HepG2 (cell line): ENCODE data around the gene VAMP5. TPM values are rescaled to one million over a fixed set of nuclear protein-coding genes. Genes with fewer than 3 reads are reported as not detected.
A peak's percentile ranks its signal among the peaks of the same experiment; 100 is the strongest.

Experiments
- ATAC-seq: fragments of 200-7000 bp; cut with Tn5 transposase; 3 replicates; pipeline ENCODE4 v1.9.1; 2020; ENCODE audit warnings: mild to moderate bottlenecking, moderate library complexity
- BruUV-seq: library from RNA; stranded (reverse); fragments of 400-500 nt; replicated peaks from 2 replicates; lab custom pipeline; 2021; lab: Mats Ljungman, UMichigan
- CTCF ChIA-PET: fragments of 300-600 bp; formaldehyde crosslinking; extraction: SDS; loops from one replicate; lab custom pipeline; 2021; ENCODE audit warnings: low total read pairs, inconsistent platforms, low intra/inter-chr PET ratio; lab: Yijun Ruan, JAX
- POLR2A ChIA-PET: fragments of 350-600 bp; sonication (Branson Sonifier 250); formaldehyde crosslinking; loops from one replicate; lab custom pipeline; 2020; ENCODE audit warnings: antibody characterized with exemption, inconsistent platforms; lab: Yijun Ruan, JAX
- DNase-seq: peaks from one replicate; pipeline ENCODE4 v3.0.0-alpha.2; 2015; ENCODE audit warnings: low spot score
- FAIRE-seq: peaks from 3 replicates; lab custom pipeline; 2011; peaks lifted over from hg19 to GRCh38; lab: Jason Lieb, UNC
- H2AFZ ChIP-seq: one replicate; pipeline ENCODE4 v1.6.1; 2011; ENCODE audit warnings: low read length, inconsistent platforms
- H3K27ac ChIP-seq: fragments of 300-600 bp; 3 replicates; pipeline ENCODE4 v1.8.0; 2011; ENCODE audit warnings: mixed run types, mild to moderate bottlenecking, mixed read lengths, low read length, inconsistent platforms; ENCODE audit not compliant: insufficient read depth; ENCODE audit errors: extremely low read length
- H3K27me3 ChIP-seq, 2 experiments: fragments of 200-600 bp in 1 of 2; 2 replicates in 1 of 2; 3 replicates in 1 of 2; pipeline versions ENCODE4 v1.6.0 to v1.8.0; 2011; ENCODE audit warnings: low read length in 2 of 2, mild to moderate bottlenecking in 2 of 2, moderate library complexity in 2 of 2, inconsistent platforms in 1 of 2; ENCODE audit not compliant: insufficient read depth in 2 of 2, control insufficient read depth in 1 of 2
- H3K36me3 ChIP-seq, 2 experiments: fragments of 200-600 bp in 1 of 2; replicated peaks in 1 of 2; 2 replicates in 1 of 2; 3 replicates in 1 of 2; pipeline versions ENCODE4 v1.5.1 to v1.8.0; 2011; ENCODE audit warnings: low read length in 2 of 2, inconsistent platforms in 1 of 2; ENCODE audit not compliant: insufficient read depth in 2 of 2, control insufficient read depth in 1 of 2
- H3K4me1 ChIP-seq: 2 replicates; pipeline ENCODE4 v1.5.1; 2012; ENCODE audit warnings: low read length, inconsistent platforms; ENCODE audit not compliant: insufficient read depth
- H3K4me2 ChIP-seq: 2 replicates; pipeline ENCODE4 v1.6.0; 2011; ENCODE audit warnings: low read depth, low read length, inconsistent platforms
- H3K4me3 ChIP-seq, 3 experiments: fragments of 200-600 bp in 1 of 3; sonication (generic), shearing (Covaris generic) in 1 of 3; replicated peaks in 1 of 3; 2 replicates each; pipeline ENCODE4 v1.5.1; 2011 to 2016; ENCODE audit warnings: low read length in 3 of 3, inconsistent platforms in 2 of 3, low read depth in 2 of 3, mild to moderate bottlenecking in 2 of 3, control low read depth in 1 of 3, mixed read lengths in 1 of 3; ENCODE audit not compliant: insufficient read depth in 1 of 3
- H3K79me2 ChIP-seq: one replicate; pipeline ENCODE4 v1.6.1; 2011; ENCODE audit warnings: low read length, inconsistent platforms; ENCODE audit not compliant: insufficient read depth
- H3K9ac ChIP-seq: 2 replicates; pipeline ENCODE4 v1.6.0; 2011; ENCODE audit warnings: mild to moderate bottlenecking, low read depth, low read length, inconsistent platforms; ENCODE audit not compliant: insufficient read depth
- H3K9me3 ChIP-seq: 2 replicates; pipeline ENCODE4 v1.5.1; 2012; ENCODE audit warnings: mild to moderate bottlenecking, low read length
- H4K20me1 ChIP-seq: 2 replicates; pipeline ENCODE4 v1.6.0; 2011; ENCODE audit warnings: inconsistent platforms, mild to moderate bottlenecking, low read length, moderate library complexity; ENCODE audit not compliant: insufficient read depth
- AGO2 ChIP-seq: fragments of 200-400 bp; formaldehyde crosslinking; optimal IDR thresholded peaks from 2 replicates; pipeline ENCODE3; 2017; ENCODE audit warnings: mild to moderate bottlenecking, low read depth, low read length, moderate library complexity
- ARID2 ChIP-seq: sonication (generic); formaldehyde crosslinking; IDR thresholded peaks from 2 replicates; pipeline ENCODE4 v1.8.1; 2022; ENCODE audit warnings: mild to moderate bottlenecking, missing genetic modification reagents, borderline replicate concordance
- ARNTL ChIP-seq: sonication (generic); formaldehyde crosslinking; IDR thresholded peaks from 2 replicates; pipeline ENCODE4 v1.4.0; 2020; ENCODE audit warnings: mild to moderate bottlenecking, missing genetic modification reagents
- ASH2L ChIP-seq: fragments of 300-600, 200-600 bp; sonication (generic); IDR thresholded peaks from 2 replicates; pipeline ENCODE4 v1.7.0; 2017; ENCODE audit warnings: low read depth, mild to moderate bottlenecking, moderate library complexity, mixed read lengths, low read length; ENCODE audit not compliant: insufficient read length
- ELF4 ChIP-seq: sonication (generic); formaldehyde crosslinking; IDR thresholded peaks from 2 replicates; pipeline ENCODE4 v1.5.0; 2020; ENCODE audit warnings: missing genetic modification reagents, mild to moderate bottlenecking, moderate library complexity, borderline replicate concordance
- FOXK1 ChIP-seq: sonication (generic); formaldehyde crosslinking; IDR thresholded peaks from 2 replicates; pipeline ENCODE4 v1.4.0; 2020; ENCODE audit warnings: low read depth, missing genetic modification reagents, borderline replicate concordance
- GPN1 ChIP-seq: sonication (generic); formaldehyde crosslinking; IDR thresholded peaks from 2 replicates; pipeline ENCODE4 v1.5.1; 2020; ENCODE audit warnings: missing genetic modification reagents, borderline replicate concordance
- KDM2A ChIP-seq: sonication (generic); formaldehyde crosslinking; IDR thresholded peaks from 2 replicates; pipeline ENCODE4 v1.4.0; 2020; ENCODE audit warnings: low read depth, missing genetic modification reagents, borderline replicate concordance
- POLR2A ChIP-seq, 2 experiments: IDR thresholded peaks; 2 replicates each; pipeline ENCODE4 v1.6.1; 2011; ENCODE audit warnings: low read depth in 2 of 2, low read length in 2 of 2, mild to moderate bottlenecking in 1 of 2, moderate library complexity in 1 of 2; ENCODE audit not compliant: insufficient read depth in 1 of 2
- POLR2AphosphoS5 ChIP-seq: IDR thresholded peaks from 2 replicates; pipeline ENCODE4 v1.6.1; 2012; ENCODE audit warnings: low read depth, low read length
- SUZ12 ChIP-seq: fragments of 150-350 bp; IDR thresholded peaks from 2 replicates; pipeline ENCODE4 v1.6.1; 2014; ENCODE audit warnings: low read depth, low read length
- WIZ ChIP-seq: sonication (generic); formaldehyde crosslinking; IDR thresholded peaks from 2 replicates; pipeline ENCODE4 v1.5.1; 2020; ENCODE audit warnings: mild to moderate bottlenecking, missing genetic modification reagents
- ZNF777 ChIP-seq: sonication (generic); formaldehyde crosslinking; IDR thresholded peaks from 2 replicates; pipeline ENCODE4 v1.4.0; 2020; ENCODE audit warnings: missing genetic modification reagents
- WGBS: methylation state at CpG from one replicate; pipeline ENCODE4 v1.1.6; 2017; ENCODE audit warnings: low lambda C conversion rate; 5-methylcytosine and 5-hydroxymethylcytosine counted together
- in situ Hi-C: cut with HindIII; loops from 2 replicates; pipeline ENCODE4 v1.10.0; 2017; ENCODE audit warnings: low pct_unique_long_range_greater_than_20kb; ENCODE audit not compliant: extremely low pct_ligation_motif_present
- intact Hi-C: fragments of 100-400 bp; cut with micrococcal nuclease; formaldehyde crosslinking; loops from one replicate; pipeline ENCODE4 v1.10.0; 2022; ENCODE audit not compliant: unreplicated experiment
- polyA plus RNA-seq, 8 experiments: library from polyadenylated mRNA; depleted of rRNA in 3 of 8; stranded (reverse) in 7 of 8; unstranded in 1 of 8; fragments of >200 nt; fragmentation: Illumina TruSeq in 4 of 8; extraction: Trizol in 4 of 8; gene quantifications; 2 replicates each; pipeline versions ENCODE4 v1.2.1 to v1.2.3, GENCODE V29; 2011 to 2016; ENCODE audit warnings: low read depth in 4 of 8, missing spikeins in 1 of 8, mixed read lengths in 1 of 8; ENCODE audit not compliant: insufficient read depth in 1 of 8
- total RNA-seq, 5 experiments: library from RNA; depleted of rRNA; stranded (reverse); fragments of >200 nt; fragmentation: Illumina TruSeq; extraction: Trizol; gene quantifications; 2 replicates each; pipeline ENCODE4 v1.2.3, GENCODE V29; 2016; ENCODE audit warnings: low read depth in 1 of 5
- TF ChIP-seq, protein P1 (sequence below): sonication (generic); formaldehyde crosslinking; IDR thresholded peaks from 2 replicates; pipeline ENCODE4 v1.5.0; 2020; ENCODE audit warnings: mild to moderate bottlenecking, missing genetic modification reagents
- TF ChIP-seq, protein P2 (sequence below): IDR thresholded peaks from 2 replicates; pipeline ENCODE4 v1.6.1; 2016; ENCODE audit warnings: low read depth

The VAMP5 gene
- total and polyA plus RNA-seq, 2 of the 13 experiments (the other 11 are each of a cell fraction or from before 2014, with no cell fraction given) = 7.2 to 56.7 TPM

DNA sequence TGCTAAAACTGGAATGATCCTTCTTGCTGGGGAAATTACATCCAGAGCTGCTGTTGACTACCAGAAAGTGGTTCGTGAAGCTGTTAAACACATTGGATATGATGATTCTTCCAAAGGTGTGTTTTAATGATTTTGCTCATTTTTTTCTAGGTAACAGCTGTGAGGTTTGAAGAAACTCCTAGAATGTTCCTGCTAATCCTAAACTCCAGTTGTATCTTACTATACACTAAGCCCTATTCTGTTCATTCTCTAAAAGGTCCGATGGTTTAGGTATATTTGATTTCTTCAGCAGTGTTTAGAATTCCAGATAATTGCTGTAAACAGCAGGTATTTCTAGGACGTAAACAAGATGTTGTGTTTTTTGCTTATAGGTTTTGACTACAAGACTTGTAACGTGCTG, 43.0 kb upstream of the VAMP5 start:
- H3K9me3 ChIP-seq = no peaks in the 10 kb centered on the region
- 49% methylated on average over 4 of the region's 4 CpGs for whole genome bisulfite sequencing
- in situ Hi-C loops (no loop called here), intact Hi-C loops (no loop called here)
- H2AFZ ChIP-seq = no peak overlapping the region
- peak overlapping the region; percentile 6 for H3K27ac ChIP-seq
- ChIA-PET POLR2A (interaction anchor here (1.0 to 11.7 kb wide), 7 partner anchors 12 to 232 kb away, joined by 3 to 445 read pairs (median 50); partner anchors contain the start of genes ELMOD3, GGCX, RETSAT and SH2D6), CTCF (no interaction called here)
- no peaks in the 10 kb centered on the region; a peak in 1 of 5 replicates for H3K27me3 ChIP-seq
- H3K4me1 ChIP-seq = peaks cover 44% of the 10 kb centered on the region
- H3K9ac ChIP-seq = peak overlapping the region; percentile 99
- BruUV-seq = no TSS peak
- peak overlapping the region; percentile 91 for H3K4me2 ChIP-seq
- no peak for ATAC-seq
- H3K36me3 ChIP-seq = peaks cover 13 to 48% of the 10 kb centered on the region in 2 experiments; a peak in 4 of 5 replicates
- DNase-seq = no peak
- peaks cover 53% of the 10 kb centered on the region for H3K79me2 ChIP-seq
- FAIRE-seq = no peak
- H4K20me1 ChIP-seq = peaks cover 38% of the 10 kb centered on the region
- TF ChIP-seq, protein P1, sequence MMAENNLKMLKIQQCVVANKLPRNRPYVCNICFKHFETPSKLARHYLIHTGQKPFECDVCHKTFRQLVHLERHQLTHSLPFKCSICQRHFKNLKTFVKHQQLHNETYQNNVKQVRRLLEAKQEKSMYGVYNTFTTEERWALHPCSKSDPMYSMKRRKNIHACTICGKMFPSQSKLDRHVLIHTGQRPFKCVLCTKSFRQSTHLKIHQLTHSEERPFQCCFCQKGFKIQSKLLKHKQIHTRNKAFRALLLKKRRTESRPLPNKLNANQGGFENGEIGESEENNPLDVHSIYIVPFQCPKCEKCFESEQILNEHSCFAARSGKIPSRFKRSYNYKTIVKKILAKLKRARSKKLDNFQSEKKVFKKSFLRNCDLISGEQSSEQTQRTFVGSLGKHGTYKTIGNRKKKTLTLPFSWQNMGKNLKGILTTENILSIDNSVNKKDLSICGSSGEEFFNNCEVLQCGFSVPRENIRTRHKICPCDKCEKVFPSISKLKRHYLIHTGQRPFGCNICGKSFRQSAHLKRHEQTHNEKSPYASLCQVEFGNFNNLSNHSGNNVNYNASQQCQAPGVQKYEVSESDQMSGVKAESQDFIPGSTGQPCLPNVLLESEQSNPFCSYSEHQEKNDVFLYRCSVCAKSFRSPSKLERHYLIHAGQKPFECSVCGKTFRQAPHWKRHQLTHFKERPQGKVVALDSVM (CRISPR knock-in tag) = no peak
- 0 out of 2 replicates have a peak, but pooled peaks have one; percentile 39 for TF ChIP-seq ARID2
- TF ChIP-seq, protein P2, sequence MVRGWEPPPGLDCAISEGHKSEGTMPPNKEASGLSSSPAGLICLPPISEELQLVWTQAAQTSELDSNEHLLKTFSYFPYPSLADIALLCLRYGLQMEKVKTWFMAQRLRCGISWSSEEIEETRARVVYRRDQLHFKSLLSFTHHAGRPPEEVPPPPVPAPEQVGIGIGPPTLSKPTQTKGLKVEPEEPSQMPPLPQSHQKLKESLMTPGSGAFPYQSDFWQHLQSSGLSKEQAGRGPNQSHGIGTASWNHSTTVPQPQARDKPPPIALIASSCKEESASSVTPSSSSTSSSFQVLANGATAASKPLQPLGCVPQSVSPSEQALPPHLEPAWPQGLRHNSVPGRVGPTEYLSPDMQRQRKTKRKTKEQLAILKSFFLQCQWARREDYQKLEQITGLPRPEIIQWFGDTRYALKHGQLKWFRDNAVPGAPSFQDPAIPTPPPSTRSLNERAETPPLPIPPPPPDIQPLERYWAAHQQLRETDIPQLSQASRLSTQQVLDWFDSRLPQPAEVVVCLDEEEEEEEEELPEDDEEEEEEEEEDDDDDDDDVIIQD (CRISPR knock-in tag) = no peak
- 0 out of 2 replicates have a peak, but pooled peaks have one; percentile 28 for TF ChIP-seq ELF4 (CRISPR knock-in tag)
- no peak for TF ChIP-seq ZNF777 (CRISPR knock-in tag)
- TF ChIP-seq KDM2A (CRISPR knock-in tag) = no peak
- TF ChIP-seq AGO2 = peak; percentile 44
- TF ChIP-seq SUZ12 = no peak
- TF ChIP-seq ARNTL = no peak
- TF ChIP-seq POLR2A (IDR thresholded peaks at IDR 0.05; ENCODE audit: insufficient read depth in 1 of 2, low read depth in 2 of 2, low read length in 2 of 2) = peak in 1 of 2 experiments; percentile 31; a peak in 1 of 4 replicates
- TF ChIP-seq POLR2AphosphoS5 = peak; percentile 44
- TF ChIP-seq WIZ (CRISPR knock-in tag) = no peak
- TF ChIP-seq GPN1 (CRISPR knock-in tag) = no peak
- TF ChIP-seq ASH2L = no peak
- no peak for TF ChIP-seq FOXK1 (CRISPR knock-in tag)
- peak overlapping the region; percentile 81 to 96 (median 95); a peak in 5 of 6 replicates for H3K4me3 ChIP-seq
